ENCODE measurements around the gene AKIP1.

- TF ChIP-seq EGR1 (IDR thresholded peaks at IDR 0.05; ENCODE audit: low read depth): no peak
- TF ChIP-seq EZH2phosphoT487 (IDR thresholded peaks at IDR 0.05; ENCODE audit: borderline replicate concordance): no peak
- TF ChIP-seq CTCF (IDR thresholded peaks at IDR 0.05 in 2 of 3, conservative IDR thresholded peaks at IDR 0.05 in 1 of 3; ENCODE audit: borderline replicate concordance in 1 of 3, insufficient read depth in 1 of 3, low read depth in 2 of 3, low read length in 2 of 3): no peak
- TF ChIP-seq JUND (IDR thresholded peaks at IDR 0.05): no peak
- no peak for TF ChIP-seq REST (IDR thresholded peaks at IDR 0.05; ENCODE audit: low read depth)
- TF ChIP-seq POLR2A (IDR thresholded peaks at IDR 0.05; ENCODE audit: borderline replicate concordance, extremely low read depth, insufficient read depth, insufficient read length): no peak
- TF ChIP-seq EZH2 (IDR thresholded peaks at IDR 0.05): no peak
Observed at GRCh38 chr11:8928205-8928604, 17.2 kb downstream of the AKIP1 start.
